ENCODE results near the gene CHCHD6. TPM values are rescaled to one million over a fixed set of nuclear protein-coding genes. Genes with fewer than 3 reads are reported as not detected.

The CHCHD6 gene
- total RNA-seq, 1 experiment from 2014 or later = 47.7 TPM

GRCh38 chr3:126731044-126731443 lies 27.0 kb downstream of the CHCHD6 start:
- Histone ChIP-seq H3K4me2 (no peak overlapping the region), H3K4me3 (no peak overlapping the region), H4K20me1 (ENCODE audit: insufficient read depth) (0 out of 2 replicates have a peak, but pooled peaks cover 3% of the 10 kb centered on the region), H3K9me3 (ENCODE audit: insufficient read depth, low read depth) (no peaks in the 10 kb centered on the region), H3K27me3 (ENCODE audit: insufficient read depth, low read depth) (no peaks in the 10 kb centered on the region), H3K79me2 (ENCODE audit: low read depth) (no peaks in the 10 kb centered on the region), H3K4me1 (replicated peaks; ENCODE audit: insufficient read depth) (no peaks in the 10 kb centered on the region), H3F3A (ENCODE audit: insufficient read depth, low read depth) (peaks cover 3% of the 10 kb centered on the region; the same call in 1 of the 2 replicates), H3K36me3 (ENCODE audit: low read depth) (no peaks in the 10 kb centered on the region), H3K9me2 (ENCODE audit: insufficient read depth) (no peaks in the 10 kb centered on the region), H3K27ac (no peak overlapping the region), H2AFZ (no peak overlapping the region)
- POLR2A ChIA-PET (ENCODE audit: unreplicated experiment) = no interaction called here
- no peak for DNase-seq
- intact Hi-C loops (cut with micrococcal nuclease; ENCODE audit: unreplicated experiment) = no loop called here
- TF ChIP-seq, protein P1, sequence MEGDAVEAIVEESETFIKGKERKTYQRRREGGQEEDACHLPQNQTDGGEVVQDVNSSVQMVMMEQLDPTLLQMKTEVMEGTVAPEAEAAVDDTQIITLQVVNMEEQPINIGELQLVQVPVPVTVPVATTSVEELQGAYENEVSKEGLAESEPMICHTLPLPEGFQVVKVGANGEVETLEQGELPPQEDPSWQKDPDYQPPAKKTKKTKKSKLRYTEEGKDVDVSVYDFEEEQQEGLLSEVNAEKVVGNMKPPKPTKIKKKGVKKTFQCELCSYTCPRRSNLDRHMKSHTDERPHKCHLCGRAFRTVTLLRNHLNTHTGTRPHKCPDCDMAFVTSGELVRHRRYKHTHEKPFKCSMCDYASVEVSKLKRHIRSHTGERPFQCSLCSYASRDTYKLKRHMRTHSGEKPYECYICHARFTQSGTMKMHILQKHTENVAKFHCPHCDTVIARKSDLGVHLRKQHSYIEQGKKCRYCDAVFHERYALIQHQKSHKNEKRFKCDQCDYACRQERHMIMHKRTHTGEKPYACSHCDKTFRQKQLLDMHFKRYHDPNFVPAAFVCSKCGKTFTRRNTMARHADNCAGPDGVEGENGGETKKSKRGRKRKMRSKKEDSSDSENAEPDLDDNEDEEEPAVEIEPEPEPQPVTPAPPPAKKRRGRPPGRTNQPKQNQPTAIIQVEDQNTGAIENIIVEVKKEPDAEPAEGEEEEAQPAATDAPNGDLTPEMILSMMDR (conservative IDR thresholded peaks at IDR 0.05) = no peak
- TF ChIP-seq EZH2 (IDR thresholded peaks at IDR 0.05; ENCODE audit: low read depth) = no peak
- BruUV-seq (replicated peaks) = no TSS peak
- CTCF ChIA-PET = no interaction called here

GRCh38 chr3:126732281-126733060 lies 28.4 kb downstream of the CHCHD6 start:
- Histone ChIP-seq H3K4me3 (no peak overlapping the region), H4K20me1 (ENCODE audit: insufficient read depth) (0 out of 2 replicates have a peak, but pooled peaks cover 3% of the 10 kb centered on the region), H3F3A (ENCODE audit: insufficient read depth, low read depth) (peaks cover 3% of the 10 kb centered on the region; the same call in 1 of the 2 replicates), H3K4me2 (no peak overlapping the region), H3K4me1 (replicated peaks; ENCODE audit: insufficient read depth) (no peaks in the 10 kb centered on the region), H3K36me3 (ENCODE audit: low read depth) (peaks cover 5% of the 10 kb centered on the region; the same call in 1 of the 2 replicates), H3K9me2 (ENCODE audit: insufficient read depth) (no peaks in the 10 kb centered on the region), H3K27ac (no peak overlapping the region), H3K79me2 (ENCODE audit: low read depth) (no peaks in the 10 kb centered on the region), H3K9me3 (ENCODE audit: insufficient read depth, low read depth) (no peaks in the 10 kb centered on the region), H3K27me3 (ENCODE audit: insufficient read depth, low read depth) (no peaks in the 10 kb centered on the region), H2AFZ (no peak overlapping the region)
- CTCF ChIA-PET = no interaction called here
- TF ChIP-seq, protein P1 (conservative IDR thresholded peaks at IDR 0.05) = no peak
- TF ChIP-seq EZH2 (IDR thresholded peaks at IDR 0.05; ENCODE audit: low read depth) = no peak
- DNase-seq = no peak
- no TSS peak for BruUV-seq (replicated peaks)
- intact Hi-C loops (cut with micrococcal nuclease; ENCODE audit: unreplicated experiment) = no loop called here
- POLR2A ChIA-PET (ENCODE audit: unreplicated experiment) = no interaction called here

- no peaks in the 10 kb centered on the region for H3K79me2 ChIP-seq (ENCODE audit: low read depth)
- DNase-seq = no peak
- intact Hi-C loops (cut with micrococcal nuclease; ENCODE audit: unreplicated experiment) = no loop called here
- H3K9me2 ChIP-seq (ENCODE audit: insufficient read depth) = no peaks in the 10 kb centered on the region
- no peaks in the 10 kb centered on the region for H3K27me3 ChIP-seq (ENCODE audit: insufficient read depth, low read depth)
- POLR2A ChIA-PET (ENCODE audit: unreplicated experiment) = no interaction called here
- no peak overlapping the region for H3K4me3 ChIP-seq
- peaks cover 5% of the 10 kb centered on the region; the same call in 1 of the 2 replicates for H3K36me3 ChIP-seq (ENCODE audit: low read depth)
- BruUV-seq (replicated peaks) = no TSS peak
- TF ChIP-seq EZH2 (IDR thresholded peaks at IDR 0.05; ENCODE audit: low read depth) = no peak
- TF ChIP-seq, protein P1 (conservative IDR thresholded peaks at IDR 0.05) = no peak
- H3K9me3 ChIP-seq (ENCODE audit: insufficient read depth, low read depth) = no peaks in the 10 kb centered on the region
- no peak overlapping the region for H2AFZ ChIP-seq
- H3K4me1 ChIP-seq (replicated peaks; ENCODE audit: insufficient read depth) = no peaks in the 10 kb centered on the region
- 0 out of 2 replicates have a peak, but pooled peaks cover 3% of the 10 kb centered on the region for H4K20me1 ChIP-seq (ENCODE audit: insufficient read depth)
- H3K27ac ChIP-seq = no peak overlapping the region
- peaks cover 1% of the 10 kb centered on the region; the same call in 1 of the 2 replicates for H3F3A ChIP-seq (ENCODE audit: insufficient read depth, low read depth)
- H3K4me2 ChIP-seq = no peak overlapping the region
- CTCF ChIA-PET = no interaction called here
Measured at GRCh38 chr3:126733061-126733430, 29.0 kb downstream of the CHCHD6 start.

Data from PC-9 (cell line).